ENCODE results near the gene LSAMP. TPM values are rescaled to one million over a fixed set of nuclear protein-coding genes. Genes with fewer than 3 reads are reported as not detected.

The LSAMP gene
- total and polyA plus RNA-seq, 2 of the 8 experiments (the other 6 are each of a cell fraction or from before 2014, with no cell fraction given) = 1.8 to 5.7 TPM

- CTCF ChIA-PET (ENCODE audit: partially characterized antibody) = interaction anchor here (0.7 to 1.4 kb wide), 2 partner anchors 18 to 334 kb away, joined by 4 read pairs; no protein-coding TSS in a partner anchor
- Histone ChIP-seq H3K4me1 (replicated peaks in 1 of 4; ENCODE audit: control insufficient read depth in 3 of 4, insufficient read depth in 4 of 4, low read length in 3 of 4) (peaks cover 0 to 3% (median 0%) of the 10 kb centered on the region in 4 experiments; a peak in 1 of 7 replicates), H2BK20ac (ENCODE audit: low read length) (no peak overlapping the region), H3K14ac (ENCODE audit: insufficient read length) (no peak overlapping the region), H3K56ac (replicated peaks; ENCODE audit: insufficient read length, low read depth, low read length) (no peak overlapping the region), H3K9ac (replicated peaks in 1 of 4; ENCODE audit: extremely low read depth in 1 of 4, low read depth in 3 of 4, low read length in 3 of 4) (no peak overlapping the region), H4K20me1 (replicated peaks in 1 of 2; ENCODE audit: control insufficient read depth in 1 of 2, insufficient read depth in 2 of 2, low read length in 2 of 2) (no peaks in the 10 kb centered on the region), H4K5ac (ENCODE audit: insufficient read length, low read depth, low read length) (no peak overlapping the region), H2BK15ac (ENCODE audit: low read length) (no peak overlapping the region), H2BK5ac (ENCODE audit: low read depth, low read length) (no peak overlapping the region), H4K8ac (ENCODE audit: extremely low read depth, insufficient read depth, low read length) (no peak overlapping the region), H3K79me2 (ENCODE audit: control insufficient read depth in 1 of 2, insufficient read depth in 2 of 2, low read length in 2 of 2) (no peaks in the 10 kb centered on the region), H3K18ac (ENCODE audit: extremely low read depth, low read length) (no peak overlapping the region), H4K91ac (replicated peaks; ENCODE audit: insufficient read length, low read length) (no peak overlapping the region), H3K23ac (ENCODE audit: insufficient read length) (no peak overlapping the region), H3K4me2 (ENCODE audit: insufficient read depth in 1 of 2, low read depth in 2 of 2, low read length in 2 of 2) (no peak overlapping the region), H3K9me3 (ENCODE audit: insufficient read depth in 2 of 2, low read depth in 1 of 2, low read length in 1 of 2) (no peaks in the 10 kb centered on the region), H3K27ac (ENCODE audit: low read depth, low read length) (no peak overlapping the region), H3K4me3 (ENCODE audit: extremely low read depth in 1 of 4, insufficient read depth in 2 of 4, low read depth in 3 of 4, low read length in 4 of 4) (no peak overlapping the region), H2BK12ac (ENCODE audit: low read depth, low read length) (no peak overlapping the region), H3K27me3 (replicated peaks in 1 of 4; ENCODE audit: control insufficient read depth in 3 of 4, extremely low read depth in 1 of 4, insufficient read depth in 3 of 4, low read length in 3 of 4) (no peaks in the 10 kb centered on the region), H2AFZ (ENCODE audit: low read length) (no peak overlapping the region), H3K23me2 (ENCODE audit: low read depth, low read length) (no peaks in the 10 kb centered on the region), H2BK120ac (replicated peaks; ENCODE audit: low read depth, low read length) (no peak overlapping the region), H3K36me3 (ENCODE audit: control insufficient read depth in 2 of 4, insufficient read depth in 4 of 4, low read length in 3 of 4) (no peaks in the 10 kb centered on the region), H3K79me1 (ENCODE audit: low read depth, low read length) (no peaks in the 10 kb centered on the region), H2AK5ac (ENCODE audit: low read depth, low read length) (no peak overlapping the region), H3K4ac (replicated peaks; ENCODE audit: insufficient read length, low read depth, low read length) (no peak overlapping the region)
- no peak for FAIRE-seq
- WGBS, 2 experiments (ENCODE audit: extremely low coverage in 1 of 2, insufficient coverage in 1 of 2, insufficient read length in 1 of 2, insufficient replicate concordance in 2 of 2, low coverage in 1 of 2, low lambda C conversion rate in 2 of 2, missing lambda C conversion rate in 1 of 2) = 86% methylated on average over 1 of the region's 1 CpG; no CpG with 5 or more reads in 1 of the 2 experiments
- POLR2A ChIA-PET (ENCODE audit: partially characterized antibody) = no interaction called here
- DNase-seq (ENCODE audit: low read depth in 1 of 2, low spot score in 2 of 2) = no peak
- TF ChIP-seq POU5F1 (IDR thresholded peaks at IDR 0.05; ENCODE audit: low read depth, low read length) = no peak
- TF ChIP-seq SIRT6 (IDR thresholded peaks at IDR 0.05; ENCODE audit: low read length) = no peak
- TF ChIP-seq GTF2F1 (IDR thresholded peaks at IDR 0.05; ENCODE audit: borderline replicate concordance, low read depth, low read length) = no peak
- no peak for TF ChIP-seq PHF8 (conservative IDR thresholded peaks at IDR 0.05; ENCODE audit: low read depth, low read length)
- no peak for TF ChIP-seq KDM1A (IDR thresholded peaks at IDR 0.05; ENCODE audit: borderline replicate concordance, low read length)
- TF ChIP-seq TEAD4 (IDR thresholded peaks at IDR 0.05; ENCODE audit: low read depth, low read length) = no peak
- no peak for TF ChIP-seq SRF (IDR thresholded peaks at IDR 0.05; ENCODE audit: low read depth, low read length)
- TF ChIP-seq CHD2 (IDR thresholded peaks at IDR 0.05; ENCODE audit: low read length) = no peak
- TF ChIP-seq CEBPB (IDR thresholded peaks at IDR 0.05; ENCODE audit: low read depth, low read length) = no peak
- no peak for TF ChIP-seq TBP (IDR thresholded peaks at IDR 0.05; ENCODE audit: low read depth, low read length)
- no peak for TF ChIP-seq FOSL1 (IDR thresholded peaks at IDR 0.05; ENCODE audit: insufficient read depth, low read depth, low read length)
- TF ChIP-seq JUND (IDR thresholded peaks at IDR 0.05; ENCODE audit: low read length) = no peak
- TF ChIP-seq CHD1 (IDR thresholded peaks at IDR 0.05; ENCODE audit: low read depth, low read length) = no peak
- TF ChIP-seq MAFK (IDR thresholded peaks at IDR 0.05; ENCODE audit: low read depth, low read length) = no peak
- TF ChIP-seq E2F6 (IDR thresholded peaks at IDR 0.05) = no peak
- TF ChIP-seq NRF1 (IDR thresholded peaks at IDR 0.05; ENCODE audit: low read depth, low read length) = no peak
These were observed 21.3 kb downstream of the LSAMP start for GRCh38 chr3:116423945-116424344.

Data from H1 (cell line).